Measurements from ENCODE around the gene OSBP. TPM values are rescaled to one million over a fixed set of nuclear protein-coding genes. Genes with fewer than 3 reads are reported as not detected.

Gene OSBP
- total RNA-seq, 1 experiment from 2014 or later, result 36.3 TPM

- Histone ChIP-seq H3K27me3 (ENCODE audit: low read length) (no peaks in the 10 kb centered on the region), H3K36me3 (ENCODE audit: low read depth, low read length) (no peaks in the 10 kb centered on the region), H3K4me3 (ENCODE audit: low read length) (no peak overlapping the region), H3K79me2 (ENCODE audit: low read length) (no peaks in the 10 kb centered on the region), H3F3A (ENCODE audit: low read length, unreplicated experiment) (no peaks in the 10 kb centered on the region), H3K27ac (ENCODE audit: low read length) (no peak overlapping the region), H3K9ac (ENCODE audit: low read length) (no peak overlapping the region), H3K9me2 (replicated peaks; ENCODE audit: low read length) (no peaks in the 10 kb centered on the region), H2AFZ (ENCODE audit: low read length) (no peak overlapping the region), H3K9me3 (ENCODE audit: low read length) (no peaks in the 10 kb centered on the region), H4K20me1 (ENCODE audit: low read length) (no peaks in the 10 kb centered on the region), H3K4me2 (ENCODE audit: low read length) (no peak overlapping the region), H3K4me1 (ENCODE audit: insufficient read depth, low read length) (peaks cover 4% of the 10 kb centered on the region; the same call in 1 of the 2 replicates)
- intact Hi-C loops (cut with micrococcal nuclease), result no loop called here
- TF ChIP-seq EZH2phosphoT487 (IDR thresholded peaks at IDR 0.05; ENCODE audit: borderline replicate concordance, low read length) (no peak), EZH2 (IDR thresholded peaks at IDR 0.05; ENCODE audit: low read length, unreplicated experiment) (no peak)
- TF ChIP-seq, protein P1, sequence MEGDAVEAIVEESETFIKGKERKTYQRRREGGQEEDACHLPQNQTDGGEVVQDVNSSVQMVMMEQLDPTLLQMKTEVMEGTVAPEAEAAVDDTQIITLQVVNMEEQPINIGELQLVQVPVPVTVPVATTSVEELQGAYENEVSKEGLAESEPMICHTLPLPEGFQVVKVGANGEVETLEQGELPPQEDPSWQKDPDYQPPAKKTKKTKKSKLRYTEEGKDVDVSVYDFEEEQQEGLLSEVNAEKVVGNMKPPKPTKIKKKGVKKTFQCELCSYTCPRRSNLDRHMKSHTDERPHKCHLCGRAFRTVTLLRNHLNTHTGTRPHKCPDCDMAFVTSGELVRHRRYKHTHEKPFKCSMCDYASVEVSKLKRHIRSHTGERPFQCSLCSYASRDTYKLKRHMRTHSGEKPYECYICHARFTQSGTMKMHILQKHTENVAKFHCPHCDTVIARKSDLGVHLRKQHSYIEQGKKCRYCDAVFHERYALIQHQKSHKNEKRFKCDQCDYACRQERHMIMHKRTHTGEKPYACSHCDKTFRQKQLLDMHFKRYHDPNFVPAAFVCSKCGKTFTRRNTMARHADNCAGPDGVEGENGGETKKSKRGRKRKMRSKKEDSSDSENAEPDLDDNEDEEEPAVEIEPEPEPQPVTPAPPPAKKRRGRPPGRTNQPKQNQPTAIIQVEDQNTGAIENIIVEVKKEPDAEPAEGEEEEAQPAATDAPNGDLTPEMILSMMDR (conservative IDR thresholded peaks at IDR 0.05; ENCODE audit: low read depth, low read length), result no peak
- ChIA-PET CTCF (no interaction called here), POLR2A (ENCODE audit: unreplicated experiment) (no interaction called here)
- ATAC-seq, result no peak
- DNase-seq, result no peak
- no TSS peak for BruUV-seq (replicated peaks)
These were observed 73.3 kb downstream of the OSBP start for GRCh38 chr11:59542142-59542810.

GRCh38 chr11:59534676-59535075 is 80.9 kb downstream of the OSBP start:
- H3K36me3 ChIP-seq (ENCODE audit: low read depth, low read length), result no peaks in the 10 kb centered on the region
- TF ChIP-seq, protein P1 (conservative IDR thresholded peaks at IDR 0.05; ENCODE audit: low read depth, low read length), result no peak
- no peak for TF ChIP-seq EZH2 (IDR thresholded peaks at IDR 0.05; ENCODE audit: low read length, unreplicated experiment)
- no peak for TF ChIP-seq EZH2phosphoT487 (IDR thresholded peaks at IDR 0.05; ENCODE audit: borderline replicate concordance, low read length)
- no peaks in the 10 kb centered on the region for H3K27me3 ChIP-seq (ENCODE audit: low read length)
- no peak overlapping the region for H3K4me3 ChIP-seq (ENCODE audit: low read length)
- no peak overlapping the region for H3K4me2 ChIP-seq (ENCODE audit: low read length)
- no peaks in the 10 kb centered on the region for H3K9me3 ChIP-seq (ENCODE audit: low read length)
- ChIA-PET CTCF (no interaction called here), POLR2A (ENCODE audit: unreplicated experiment) (no interaction called here)
- no peaks in the 10 kb centered on the region for H3K79me2 ChIP-seq (ENCODE audit: low read length)
- no peaks in the 10 kb centered on the region for H4K20me1 ChIP-seq (ENCODE audit: low read length)
- BruUV-seq (replicated peaks), result no TSS peak
- no peak overlapping the region for H2AFZ ChIP-seq (ENCODE audit: low read length)
- no peak overlapping the region for H3K27ac ChIP-seq (ENCODE audit: low read length)
- intact Hi-C loops (cut with micrococcal nuclease), result loop anchor here (10.0 kb wide), 1 partner anchor 270 kb away; no protein-coding TSS in a partner anchor
- ATAC-seq, result no peak
- H3F3A ChIP-seq (ENCODE audit: low read length, unreplicated experiment), result no peaks in the 10 kb centered on the region
- H3K4me1 ChIP-seq (ENCODE audit: insufficient read depth, low read length), result peaks cover 4% of the 10 kb centered on the region; the same call in 1 of the 2 replicates
- no peaks in the 10 kb centered on the region for H3K9me2 ChIP-seq (replicated peaks; ENCODE audit: low read length)
- no peak overlapping the region for H3K9ac ChIP-seq (ENCODE audit: low read length)
- DNase-seq, result no peak

DNA sequence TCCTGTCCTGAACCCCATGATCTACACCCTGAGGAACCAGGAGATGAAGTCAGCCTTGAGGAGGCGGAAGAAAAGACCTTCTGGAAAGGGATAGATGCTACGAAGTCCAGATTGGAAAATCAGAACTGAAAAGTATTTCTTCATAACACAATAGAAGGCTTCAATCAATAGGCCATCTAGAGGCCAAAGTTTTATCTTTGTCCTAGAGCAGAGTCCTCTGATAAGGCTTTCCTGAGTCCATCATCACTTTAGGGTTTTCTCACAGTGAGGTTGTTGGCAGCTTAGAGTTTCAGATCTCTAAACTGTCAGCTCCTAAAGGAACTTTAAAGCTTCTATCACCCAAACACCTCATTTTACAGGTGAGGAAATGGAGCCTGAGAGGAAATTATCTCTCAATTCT is 83.0 kb downstream of the OSBP start:
- no peak overlapping the region for H3K27ac ChIP-seq (ENCODE audit: low read length)
- H3F3A ChIP-seq (ENCODE audit: low read length, unreplicated experiment), result no peaks in the 10 kb centered on the region
- POLR2A ChIA-PET (ENCODE audit: unreplicated experiment), result no interaction called here
- TF ChIP-seq, protein P1 (conservative IDR thresholded peaks at IDR 0.05; ENCODE audit: low read depth, low read length), result no peak
- TF ChIP-seq EZH2phosphoT487 (IDR thresholded peaks at IDR 0.05; ENCODE audit: borderline replicate concordance, low read length) (no peak), EZH2 (IDR thresholded peaks at IDR 0.05; ENCODE audit: low read length, unreplicated experiment) (no peak)
- CTCF ChIA-PET, result no interaction called here
- BruUV-seq (replicated peaks), result no TSS peak
- no peak overlapping the region for H2AFZ ChIP-seq (ENCODE audit: low read length)
- no peak for ATAC-seq
- no peaks in the 10 kb centered on the region for H3K9me2 ChIP-seq (replicated peaks; ENCODE audit: low read length)
- no peaks in the 10 kb centered on the region for H3K79me2 ChIP-seq (ENCODE audit: low read length)
- H3K4me3 ChIP-seq (ENCODE audit: low read length), result no peak overlapping the region
- peaks cover 5% of the 10 kb centered on the region; the same call in 1 of the 2 replicates for H3K27me3 ChIP-seq (ENCODE audit: low read length)
- intact Hi-C loops (cut with micrococcal nuclease), result loop anchor here (10.0 kb wide), 1 partner anchor 272 kb away; no protein-coding TSS in a partner anchor
- no peaks in the 10 kb centered on the region for H4K20me1 ChIP-seq (ENCODE audit: low read length)
- H3K9ac ChIP-seq (ENCODE audit: low read length), result no peak overlapping the region
- DNase-seq, result no peak
- H3K4me1 ChIP-seq (ENCODE audit: insufficient read depth, low read length), result peaks cover under 1% of the 10 kb centered on the region; the same call in 1 of the 2 replicates
- no peaks in the 10 kb centered on the region for H3K36me3 ChIP-seq (ENCODE audit: low read depth, low read length)
- H3K4me2 ChIP-seq (ENCODE audit: low read length), result no peak overlapping the region
- no peaks in the 10 kb centered on the region for H3K9me3 ChIP-seq (ENCODE audit: low read length)
